ENCODE data around the gene TCEANC2. TPM values are rescaled to one million over a fixed set of nuclear protein-coding genes. Genes with fewer than 3 reads are reported as not detected.
"Not testable (repeated sequence)": the region's sequence is repeated elsewhere in the genome, so short reads cannot be mapped to it uniquely, and the experiment has no call there.

TCEANC2 gene
- total RNA-seq, 1 experiment from 2014 or later = 5.0 TPM

DNA sequence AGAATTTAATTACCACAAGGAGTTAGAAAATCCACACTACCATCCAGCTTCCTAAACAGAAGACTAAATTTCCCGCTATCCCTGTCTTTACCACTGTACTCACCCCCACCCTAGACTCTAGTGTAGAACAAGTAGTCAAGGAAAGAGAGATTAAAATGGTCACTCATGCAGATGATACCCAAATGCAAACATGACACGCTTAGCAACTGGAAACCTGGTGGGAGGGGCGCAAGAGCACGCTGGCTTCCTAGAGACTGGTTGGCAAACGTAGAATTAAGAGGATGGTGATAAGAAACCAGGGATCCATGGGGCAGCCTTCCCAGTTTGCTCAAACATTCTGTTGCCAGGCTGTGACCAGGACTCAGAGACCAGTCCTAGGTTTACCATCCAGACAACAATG is 25.6 kb upstream of the TCEANC2 start:
- DNase-seq (ENCODE audit: low read depth) = no peak

DNA sequence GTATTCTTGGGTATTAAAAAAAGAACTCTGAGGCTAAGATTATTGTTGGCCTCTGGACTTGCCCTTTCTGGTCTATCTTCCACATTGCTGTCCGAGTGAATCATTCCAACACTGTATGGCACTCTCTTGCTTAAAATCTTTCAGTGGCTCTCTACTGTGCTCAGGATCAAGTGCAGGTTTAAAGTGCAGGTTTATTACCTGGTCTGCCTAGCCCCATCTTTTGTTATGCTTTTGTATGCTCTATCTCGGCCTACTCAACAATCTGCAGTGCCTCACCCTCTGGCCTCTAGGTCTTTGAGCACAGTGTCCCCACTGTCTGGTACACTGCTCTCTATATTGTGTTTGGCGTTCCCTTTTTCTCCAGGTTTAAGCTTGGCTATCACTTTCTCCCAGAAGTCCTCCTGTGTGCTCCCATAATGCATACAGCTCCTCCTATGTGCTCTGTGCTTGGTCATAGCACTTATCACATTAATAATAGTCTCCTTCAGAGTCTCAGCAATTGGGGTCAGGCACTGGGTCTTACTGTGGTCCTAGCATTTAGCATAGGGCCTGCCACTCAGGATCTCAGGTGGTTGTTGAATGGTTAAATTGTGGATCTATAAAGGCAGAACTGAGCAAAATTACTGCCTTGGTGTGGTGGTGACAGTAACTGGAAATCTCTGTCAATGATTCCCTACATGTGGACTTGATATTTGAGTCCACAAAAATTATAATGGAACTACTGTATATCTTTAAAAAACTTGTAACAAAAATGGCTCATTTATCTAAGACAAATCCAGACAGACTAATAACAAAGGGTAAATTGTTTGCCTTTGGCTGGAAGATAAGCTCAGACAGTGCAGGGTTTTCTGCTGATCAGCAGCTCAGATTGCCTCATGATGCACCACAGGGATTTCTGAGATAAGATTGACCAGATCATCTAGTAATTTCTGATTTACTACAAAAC is 24.8 kb upstream of the TCEANC2 start:
- DNase-seq (ENCODE audit: low read depth) = no peak

DNA sequence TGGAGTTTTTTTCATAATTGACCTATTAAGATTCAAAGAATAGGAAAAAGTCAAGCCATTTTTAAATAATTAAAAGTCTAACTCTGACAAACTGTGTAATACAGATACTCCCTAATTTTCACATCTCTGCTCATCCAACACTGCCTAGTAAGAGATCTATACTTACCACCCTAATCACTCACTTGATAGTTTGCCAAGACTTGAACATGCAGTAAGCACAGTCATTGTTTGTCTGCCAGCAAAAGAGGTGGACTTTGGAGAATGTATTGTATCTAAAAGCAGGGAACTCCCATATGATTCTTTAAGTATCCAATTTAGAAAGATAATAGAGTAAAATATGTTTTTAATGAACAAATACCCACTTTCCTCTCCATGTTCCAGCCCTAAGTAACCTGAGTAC is 15.9 kb upstream of the TCEANC2 start:
- no peak for DNase-seq (ENCODE audit: low read depth)

DNA sequence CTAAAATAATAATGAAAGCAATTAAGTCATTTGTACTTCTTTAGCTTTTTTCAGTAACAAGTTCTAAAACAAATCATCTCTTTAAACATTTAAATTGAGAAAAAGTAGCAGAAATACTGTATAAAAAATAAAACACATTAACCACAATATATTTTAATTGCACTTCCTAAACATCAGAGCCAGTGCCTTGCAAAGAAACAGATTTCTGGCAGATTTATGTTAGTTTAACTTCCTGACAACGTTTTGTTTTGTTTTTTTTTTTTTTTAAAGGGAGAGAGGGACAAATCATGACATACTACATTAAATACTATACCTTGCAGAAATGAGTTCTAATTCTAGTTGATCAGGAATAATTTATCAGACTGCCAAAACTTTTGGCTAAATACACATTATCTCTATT is 11.6 kb upstream of the TCEANC2 start:
- no peak for DNase-seq (ENCODE audit: low read depth)

DNA sequence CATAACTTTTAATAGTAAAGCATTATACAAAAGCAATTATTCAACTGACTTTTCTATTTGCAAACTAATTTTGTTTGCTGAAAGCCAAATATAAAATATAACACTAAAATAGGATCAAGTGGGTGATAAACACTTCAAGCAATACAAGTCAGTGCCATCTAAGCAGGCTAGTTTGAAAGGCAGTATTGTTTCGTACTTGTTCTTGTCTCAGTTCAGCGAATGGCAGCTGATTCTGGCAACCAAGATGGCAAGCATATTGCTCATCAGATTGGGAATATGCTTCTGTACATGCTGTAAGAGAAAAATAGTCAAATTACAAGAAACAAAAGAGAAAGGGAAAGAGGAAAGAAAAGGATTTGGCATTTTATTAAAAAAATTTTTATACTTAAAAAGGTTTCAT is 7.9 kb upstream of the TCEANC2 start:
- no peak for DNase-seq (ENCODE audit: low read depth)

DNA sequence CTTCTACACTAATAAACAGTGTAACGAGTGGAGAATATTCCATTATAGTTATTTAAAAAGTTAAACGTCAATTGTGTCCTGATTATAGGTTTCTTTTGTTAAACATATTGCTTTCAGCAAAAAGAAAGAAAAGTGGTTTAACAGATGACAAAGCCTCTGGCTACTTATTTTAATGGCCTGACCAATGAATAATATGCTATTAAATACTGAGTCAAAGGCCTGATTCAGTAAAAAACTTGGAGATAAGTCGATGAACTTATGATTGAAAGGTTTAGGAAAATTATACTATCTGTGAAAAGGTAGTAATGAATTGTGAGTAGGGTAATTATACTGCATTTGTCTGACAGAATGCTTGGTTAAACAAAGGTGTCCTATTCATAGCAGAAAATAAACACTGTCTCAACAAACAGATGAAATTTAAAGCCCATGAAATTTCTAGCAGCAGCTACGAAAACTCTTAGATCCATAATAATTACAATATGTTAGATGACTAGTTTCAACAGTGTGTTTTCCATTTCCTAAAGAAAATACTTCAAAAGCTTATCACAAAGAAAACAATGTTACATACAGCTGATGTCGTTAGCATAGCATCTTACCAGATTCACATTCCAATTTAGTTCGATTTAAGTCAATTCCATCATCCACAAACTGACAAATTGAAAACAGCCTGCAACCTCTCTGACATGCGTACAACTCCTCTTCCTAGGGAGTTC is 6.6 kb upstream of the TCEANC2 start:
- no peak for DNase-seq (ENCODE audit: low read depth)

DNA sequence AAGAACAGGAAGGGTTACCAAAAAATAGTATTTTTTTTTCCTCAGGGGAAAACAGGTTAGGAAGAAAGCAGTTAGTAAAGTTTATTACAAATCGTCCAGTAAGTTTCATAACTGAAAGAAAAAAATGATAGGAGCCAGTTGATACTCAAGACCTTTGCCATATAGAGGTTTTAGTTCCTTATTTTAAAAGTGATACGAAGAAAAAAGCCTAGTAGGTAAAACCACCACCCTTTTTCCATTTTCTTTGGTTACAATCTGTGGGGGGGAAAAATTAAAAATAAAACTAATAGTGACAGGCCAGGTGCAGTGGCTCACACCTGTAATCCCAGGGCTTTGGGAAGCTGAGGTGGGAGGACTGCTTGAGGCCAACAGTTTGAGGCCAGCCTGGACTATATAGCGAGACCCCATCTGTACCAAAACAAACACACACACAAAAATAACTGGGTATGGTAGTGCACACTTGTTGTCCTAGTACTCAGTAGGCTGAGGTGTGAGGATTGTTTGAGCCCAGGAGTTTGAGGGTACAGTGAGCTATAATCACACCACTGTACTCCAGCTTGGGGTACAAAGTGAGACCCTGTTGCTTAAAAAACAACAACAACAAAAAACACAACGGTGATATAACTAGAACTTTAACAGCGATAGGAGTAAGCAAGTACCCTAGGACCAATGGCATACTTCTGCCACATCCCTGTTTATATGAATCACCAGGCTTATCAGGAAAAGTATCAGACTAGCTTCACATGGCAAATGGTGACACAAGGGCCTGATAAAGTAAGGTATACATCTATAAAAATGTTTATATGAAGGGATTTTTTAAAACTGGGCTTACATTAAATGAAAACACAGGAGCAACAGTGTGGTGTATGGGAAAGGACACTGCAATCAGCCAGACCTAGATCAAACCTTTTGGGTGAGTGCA is 5.8 kb upstream of the TCEANC2 start:
- no peak for DNase-seq (ENCODE audit: low read depth)

DNA sequence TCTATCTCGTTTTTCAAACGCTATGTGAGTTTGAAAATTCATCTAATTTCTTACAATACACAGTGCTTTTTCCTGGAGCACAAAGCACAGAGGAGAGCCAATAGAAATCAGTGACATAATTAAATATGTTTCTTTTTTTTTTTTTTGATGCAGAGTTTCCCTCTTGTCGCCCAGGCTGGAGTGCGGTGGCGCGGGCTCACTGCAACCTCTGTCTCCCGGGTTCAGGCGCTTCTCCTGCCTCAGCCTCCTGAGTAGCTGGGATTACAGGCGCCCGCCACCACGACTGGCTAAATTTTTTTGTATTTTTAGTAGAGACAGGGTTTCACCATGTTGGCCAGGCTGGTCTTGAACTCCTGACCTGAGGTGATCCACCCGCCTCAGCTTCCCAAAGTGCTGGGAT is 3.0 kb upstream of the TCEANC2 start:
- DNase-seq (ENCODE audit: low read depth) = not testable (repeated sequence)

DNA sequence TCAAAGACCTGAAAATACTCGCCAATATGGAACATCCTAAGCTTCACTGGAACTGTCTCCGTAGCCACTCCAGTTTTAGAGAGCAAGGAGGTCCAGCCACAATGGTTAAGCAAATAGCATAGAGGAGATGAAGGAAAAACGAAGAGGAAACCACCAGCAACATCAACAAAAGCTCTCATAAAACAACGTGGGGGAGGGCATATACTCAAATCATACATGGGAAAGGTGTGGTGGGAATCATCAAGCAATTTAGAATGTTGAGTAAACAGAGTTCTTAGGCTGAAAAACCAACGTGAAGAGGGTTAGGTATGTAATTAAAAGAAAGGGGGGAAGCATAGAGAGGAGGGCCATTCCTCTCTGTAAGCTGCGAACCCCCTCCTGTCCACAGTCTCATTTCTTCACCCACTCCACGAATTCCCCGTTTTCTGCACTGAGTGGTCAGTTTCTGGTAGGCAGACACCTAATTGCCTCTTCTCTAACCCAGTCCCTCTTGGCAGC is 1.4 kb upstream of the TCEANC2 start:
- peak; percentile 29 for DNase-seq (ENCODE audit: low read depth)

DNA sequence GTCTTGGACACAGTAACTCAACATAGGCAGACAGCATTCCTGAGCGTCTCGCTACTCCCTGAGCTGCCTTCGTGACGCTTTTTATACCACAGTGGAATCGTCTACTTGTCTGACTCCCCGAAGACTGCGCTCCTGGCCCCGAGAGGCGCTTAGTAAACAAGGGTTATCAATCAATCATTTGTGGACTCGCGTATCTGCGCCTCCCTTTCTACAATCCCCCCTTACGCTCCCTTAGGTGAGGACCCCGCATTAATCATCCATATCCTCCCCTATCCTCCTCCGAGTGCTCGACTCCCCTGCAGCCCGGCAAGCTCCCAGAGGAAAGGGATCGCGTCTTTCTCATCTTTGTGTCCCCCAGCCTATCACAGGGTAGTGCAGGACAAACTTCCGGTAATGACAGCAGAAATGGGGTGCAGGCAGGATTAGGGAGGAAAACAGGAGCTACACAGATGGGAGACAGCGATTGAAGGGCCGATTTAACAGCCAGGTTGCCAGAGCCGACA is 926 bp upstream of the TCEANC2 start:
- peak; percentile 52 for DNase-seq (ENCODE audit: low read depth)

DNA sequence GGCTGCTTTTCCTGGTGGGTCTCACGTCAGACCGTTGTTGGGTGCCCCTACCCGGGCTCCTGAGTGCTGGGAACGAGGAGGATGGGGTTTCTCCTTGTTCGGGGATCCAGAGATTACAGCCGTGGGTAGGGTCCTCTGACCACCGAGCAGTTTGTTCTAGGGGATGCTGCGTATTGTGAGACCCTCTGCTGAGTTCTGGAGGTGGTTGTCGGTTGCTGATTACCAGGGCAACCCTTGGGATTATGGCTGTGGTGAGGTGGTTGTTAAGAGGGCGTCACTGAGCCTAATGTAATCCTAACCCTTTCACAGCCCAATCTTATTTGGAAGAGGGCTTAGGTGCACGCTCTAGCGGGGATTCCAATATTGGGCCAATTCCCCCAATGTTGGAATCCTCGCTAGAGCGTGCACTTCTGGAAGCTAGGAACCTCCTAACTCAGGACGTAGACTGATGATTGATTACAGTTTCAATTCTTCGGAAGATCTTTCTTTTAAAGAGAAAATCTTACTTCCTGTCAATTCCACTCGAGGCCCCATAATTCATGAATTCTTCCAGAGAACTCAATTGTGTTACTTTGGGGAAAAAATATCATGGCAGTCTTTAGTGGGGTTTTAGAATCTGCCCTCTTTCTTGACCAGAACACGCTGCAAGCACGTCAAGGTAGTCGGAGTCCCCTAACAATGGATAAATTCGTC is 483 bp downstream of the TCEANC2 start:
- peak; percentile 19 for DNase-seq (ENCODE audit: low read depth)

DNA sequence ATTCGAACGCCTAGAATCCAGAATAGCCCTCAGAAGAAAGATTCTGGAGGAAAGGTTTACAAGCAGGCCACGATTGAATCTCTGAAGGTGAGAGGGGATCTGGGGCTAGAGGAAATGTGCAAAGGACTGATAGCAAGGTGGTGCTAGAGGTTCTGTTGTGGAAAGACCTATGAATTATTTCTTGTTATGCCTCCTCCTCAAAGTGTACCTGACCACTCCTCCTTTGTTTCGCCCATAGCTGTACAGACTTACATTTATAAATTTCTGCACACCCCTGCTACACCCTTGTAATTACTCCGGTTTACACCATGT is 986 bp downstream of the TCEANC2 start:
- no peak for DNase-seq (ENCODE audit: low read depth)

DNA sequence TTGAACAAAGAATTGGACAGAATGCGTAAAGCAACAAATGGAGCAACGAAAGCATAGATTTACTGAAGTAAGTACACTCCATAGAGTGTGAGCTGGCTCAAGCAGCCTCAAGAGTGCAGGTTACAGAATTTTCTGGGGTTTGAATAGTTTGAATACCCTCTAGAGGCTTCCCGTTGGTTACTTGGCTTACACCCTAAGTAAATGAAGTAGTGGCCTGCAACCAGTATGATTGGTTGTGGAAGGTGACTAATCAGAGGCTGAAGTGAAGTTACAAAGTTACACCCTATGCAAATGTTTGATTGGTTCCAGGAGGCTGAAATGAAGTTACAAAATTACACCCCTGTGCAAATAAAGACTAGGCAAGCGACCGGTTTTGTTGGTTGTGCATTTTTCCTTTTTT is 10.9 kb downstream of the TCEANC2 start:
- no peak for DNase-seq (ENCODE audit: low read depth)

DNA sequence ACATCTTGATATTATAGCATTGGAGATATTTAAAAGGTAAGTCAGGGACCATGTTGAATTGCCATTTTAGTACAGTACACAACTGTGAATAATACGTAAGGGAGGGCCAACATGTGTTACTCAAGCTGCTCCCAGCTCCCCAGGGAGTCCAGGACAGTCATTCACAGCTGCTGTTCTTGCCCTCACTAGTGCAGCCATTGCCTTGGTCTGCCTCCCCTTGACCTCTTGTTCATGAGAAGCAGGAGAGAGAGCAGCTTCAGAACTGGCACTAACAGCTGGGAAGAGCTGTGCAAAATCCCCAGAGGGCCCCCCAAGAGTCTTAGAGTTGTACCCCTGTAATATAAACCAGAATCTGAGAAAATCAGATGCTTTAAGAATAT is 16.4 kb downstream of the TCEANC2 start:
- peak; percentile 21 for DNase-seq (ENCODE audit: low read depth)

DNA sequence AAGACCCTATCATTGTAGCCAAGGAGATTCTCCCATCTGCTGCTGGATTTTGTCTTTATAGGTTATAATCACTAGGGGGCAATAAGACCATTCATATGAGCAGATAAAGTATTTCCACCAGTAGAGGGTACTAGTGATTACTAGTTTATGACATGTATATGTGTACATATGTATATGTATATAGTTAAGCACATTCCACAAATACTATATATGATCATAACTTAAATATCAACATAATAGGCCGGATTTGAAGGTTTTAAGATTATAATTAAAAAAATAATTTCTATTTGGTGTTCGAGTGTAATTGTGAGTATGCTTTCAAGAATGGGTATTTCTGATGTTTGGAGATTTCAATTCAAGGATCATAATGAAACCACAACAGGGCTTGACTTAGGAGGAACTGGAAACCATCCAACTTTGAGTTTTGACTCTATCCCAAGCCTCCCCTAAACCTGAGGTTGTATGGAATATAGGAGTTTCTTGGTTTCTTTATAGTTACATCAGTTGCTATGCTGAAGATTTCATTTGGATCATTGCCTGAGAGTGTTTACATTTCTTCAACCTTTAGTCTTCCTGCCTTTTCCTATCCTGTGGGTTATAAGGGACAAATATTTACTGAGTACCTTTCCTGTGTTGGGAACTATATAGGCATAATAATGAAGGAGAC is 16.9 kb downstream of the TCEANC2 start:
- peak; percentile 20 for DNase-seq (ENCODE audit: low read depth)

DNA sequence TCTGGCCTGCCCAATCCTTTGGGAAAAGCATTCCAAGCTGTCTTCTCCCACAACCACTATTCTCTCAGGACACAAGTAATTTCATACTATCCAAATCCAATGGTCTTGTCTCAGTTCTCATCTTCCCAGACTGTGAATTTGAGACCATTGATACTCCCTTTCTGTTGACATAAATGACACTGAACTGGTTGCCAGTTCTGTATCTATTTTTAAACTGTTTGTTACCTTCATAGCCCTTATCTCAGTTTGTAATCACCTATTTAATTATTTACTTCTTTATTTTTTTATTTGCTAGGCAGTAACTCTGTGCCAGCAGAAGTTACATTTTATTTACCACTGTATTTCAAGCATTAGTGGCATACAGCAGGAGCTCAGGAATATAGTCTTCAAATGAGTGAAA is 24.0 kb downstream of the TCEANC2 start:
- DNase-seq (ENCODE audit: low read depth) = no peak

DNA sequence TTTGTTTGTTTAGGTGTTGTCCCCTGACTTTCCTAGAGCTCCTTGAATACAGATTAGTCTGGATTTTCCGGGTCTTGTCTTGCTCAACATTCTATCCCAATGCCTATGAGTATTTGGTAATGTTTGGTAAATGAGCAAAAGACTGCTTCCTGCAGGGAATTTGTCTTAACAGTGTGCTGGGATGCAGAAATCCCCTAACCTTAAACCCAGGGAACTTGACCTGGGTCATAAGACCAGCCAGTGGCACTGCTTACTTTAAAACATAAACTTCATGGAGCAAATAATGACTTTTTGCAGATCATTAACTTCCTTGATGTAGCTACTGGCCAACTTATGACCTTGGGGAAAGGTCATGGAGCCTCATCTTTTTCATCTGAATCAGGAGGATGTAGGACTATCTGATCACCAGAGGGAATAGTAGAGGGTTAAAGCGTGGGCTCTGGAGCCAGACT is 27.2 kb downstream of the TCEANC2 start:
- no peak for DNase-seq (ENCODE audit: low read depth)

DNA sequence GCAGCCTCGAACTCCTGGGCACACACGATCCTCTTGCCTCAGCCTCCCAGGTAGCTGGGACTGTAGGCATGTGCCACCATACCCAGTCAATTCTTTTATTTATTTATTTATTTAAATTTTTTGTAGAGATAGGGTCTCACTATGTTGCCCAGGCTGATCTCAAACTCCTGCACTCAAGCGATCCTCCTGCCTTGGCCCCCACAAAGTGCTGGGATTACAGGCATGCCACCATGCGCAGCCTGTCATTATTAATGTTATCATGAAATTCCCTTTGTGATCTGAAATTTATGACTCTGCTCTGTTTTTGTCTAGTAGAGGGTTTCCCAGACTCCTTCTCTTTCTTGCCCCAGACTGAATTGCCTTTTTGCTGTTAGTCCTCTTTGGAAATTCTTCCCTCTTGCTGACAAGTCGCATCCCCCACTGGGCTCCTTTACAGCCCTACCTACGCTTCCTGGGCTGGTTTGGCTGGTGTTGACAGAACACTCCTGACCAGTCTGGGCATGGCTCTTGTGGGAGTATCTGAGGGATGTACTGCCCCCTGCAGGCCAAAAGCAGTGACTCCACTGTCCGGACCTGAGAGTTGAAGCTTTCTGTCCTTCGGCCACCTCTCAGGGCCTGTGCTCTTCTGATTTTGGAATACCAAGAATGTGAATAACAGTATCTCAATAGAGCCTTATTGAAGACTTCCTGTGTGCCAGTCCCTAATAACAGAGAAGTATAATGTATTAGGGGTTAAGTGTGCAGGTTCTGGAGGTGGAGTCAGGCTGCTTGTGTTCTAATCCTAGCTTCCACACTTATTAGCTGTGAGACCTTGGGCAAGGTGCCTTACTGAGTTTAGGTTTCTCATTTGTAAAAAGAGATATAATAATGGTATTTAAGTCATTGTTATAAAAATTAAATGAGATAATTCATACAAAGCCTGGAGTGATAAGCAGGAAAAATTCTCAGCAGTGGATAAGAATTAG is 28.2 kb downstream of the TCEANC2 start:
- peak; percentile 81 for DNase-seq (ENCODE audit: low read depth)

DNA sequence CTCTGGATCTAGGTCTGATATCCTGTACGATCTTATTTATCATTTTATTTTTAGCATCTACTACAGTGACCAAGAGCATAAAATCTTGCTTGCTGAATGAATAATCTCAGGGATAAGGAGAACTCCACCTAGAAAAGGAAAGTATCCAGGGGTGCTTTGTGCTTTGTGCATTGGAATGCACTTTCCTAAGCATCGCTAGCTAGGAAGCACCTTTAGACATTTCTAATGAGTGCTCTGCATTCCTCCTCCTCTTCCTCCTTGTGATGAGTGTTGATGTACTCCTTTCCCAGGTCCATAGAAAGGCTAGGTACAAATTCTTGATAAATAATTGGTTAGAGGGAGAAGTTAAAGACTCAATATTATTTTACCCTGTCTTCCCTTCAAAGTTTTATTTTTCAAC is 31.4 kb downstream of the TCEANC2 start:
- no peak for DNase-seq (ENCODE audit: low read depth)
